ENCODE results near the gene CROCC2. TPM values are rescaled to one million over a fixed set of nuclear protein-coding genes. Genes with fewer than 3 reads are reported as not detected.

CROCC2 gene
- total RNA-seq, 4 donors from 2014 or later: 0.07 TPM; not detected in 3

DNA sequence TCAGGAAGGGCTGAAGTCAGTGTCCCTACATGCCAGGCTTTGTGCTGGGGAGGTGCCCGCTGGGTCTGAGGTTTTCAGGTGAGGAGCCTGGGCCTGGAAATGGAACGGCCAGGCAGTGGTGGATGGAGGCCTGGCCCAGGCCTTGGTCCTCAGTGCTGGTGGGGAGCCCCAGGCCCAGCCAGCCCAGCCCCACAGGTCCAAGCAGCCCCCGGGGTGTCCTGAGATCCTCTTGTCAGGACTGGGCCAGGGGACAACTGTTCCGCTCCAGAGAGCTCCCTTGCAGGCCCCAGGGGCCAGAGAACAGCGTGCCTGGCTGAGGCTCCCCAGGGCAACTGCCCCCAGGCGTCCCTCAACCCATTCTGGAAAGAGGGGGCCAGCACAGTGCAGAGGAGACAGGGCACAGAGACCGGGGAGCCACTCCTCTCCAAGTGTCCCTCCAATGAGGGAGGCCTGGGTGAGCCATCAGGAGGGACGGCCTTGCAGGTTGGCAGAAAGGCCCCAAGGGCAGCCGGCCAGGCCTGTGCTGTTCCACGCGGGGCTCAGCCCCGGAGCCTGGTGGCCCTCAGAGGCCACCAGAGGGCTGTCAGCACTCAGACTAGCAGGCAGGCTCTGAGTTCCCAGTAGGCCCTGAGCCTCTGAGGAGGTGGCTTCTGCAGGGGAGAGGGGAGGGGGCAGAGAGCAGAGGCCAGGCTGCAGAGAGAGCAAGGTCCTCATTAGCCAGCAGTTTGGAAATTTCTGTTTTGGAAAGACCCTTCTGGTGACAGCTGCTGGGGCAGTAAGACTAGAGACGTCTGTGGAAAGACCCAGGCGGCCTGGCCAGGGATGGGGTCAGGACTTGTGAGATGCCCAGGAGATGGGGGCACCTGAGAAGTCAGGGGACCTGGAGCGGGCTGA is 62.8 kb downstream of the CROCC2 start:
- H3K9me3 ChIP-seq: no peaks in the 10 kb centered on the region
- ATAC-seq: no peak
- H3K36me3 ChIP-seq: no peaks in the 10 kb centered on the region
- in situ Hi-C loops (cut with MboI; ENCODE audit: low sequenced_read_pairs in 4 of 4): no loop called here
- H3K27ac ChIP-seq: no peak overlapping the region
- TF ChIP-seq POLR2A (IDR thresholded peaks at IDR 0.05) (no peak), CTCF (IDR thresholded peaks at IDR 0.05 in 4 of 5, conservative IDR thresholded peaks at IDR 0.05 in 1 of 5) (no peak)
- intact Hi-C loops (cut with DNase I; ENCODE audit: low total_unique reads): no loop called here
- H3K4me1 ChIP-seq: no peaks in the 10 kb centered on the region
- peaks cover 0 to 3% (median 0%) of the 10 kb centered on the region in 3 donors for H3K27me3 ChIP-seq
- H3K4me3 ChIP-seq: no peak overlapping the region
- DNase-seq: no peak

- ATAC-seq: no peak
- DNase-seq: no peak
- Histone ChIP-seq H3K4me1 (no peaks in the 10 kb centered on the region), H3K9me3 (no peaks in the 10 kb centered on the region), H3K27me3 (peaks cover 0 to 4% (median 4%) of the 10 kb centered on the region in 3 donors), H3K36me3 (no peaks in the 10 kb centered on the region), H3K27ac (no peak overlapping the region), H3K4me3 (no peak overlapping the region)
- intact Hi-C loops (cut with DNase I; ENCODE audit: low total_unique reads) (no loop called here), in situ Hi-C loops (cut with MboI; ENCODE audit: low sequenced_read_pairs in 4 of 4) (no loop called here)
- TF ChIP-seq POLR2A (IDR thresholded peaks at IDR 0.05) (no peak), CTCF (IDR thresholded peaks at IDR 0.05 in 4 of 5, conservative IDR thresholded peaks at IDR 0.05 in 1 of 5) (no peak)
Observed at GRCh38 chr2:240970104-240970503, 64.0 kb downstream of the CROCC2 start.

GRCh38 chr2:240970816-240971215 is 64.7 kb downstream of the CROCC2 start:
- Histone ChIP-seq H3K27me3 (peaks cover 0 to 7% (median 4%) of the 10 kb centered on the region in 3 donors), H3K4me3 (no peak overlapping the region), H3K4me1 (no peaks in the 10 kb centered on the region), H3K9me3 (no peaks in the 10 kb centered on the region), H3K36me3 (no peaks in the 10 kb centered on the region), H3K27ac (no peak overlapping the region)
- intact Hi-C loops (cut with DNase I; ENCODE audit: low total_unique reads) (no loop called here), in situ Hi-C loops (cut with MboI; ENCODE audit: low sequenced_read_pairs in 4 of 4) (no loop called here)
- ATAC-seq (no peak), DNase-seq (no peak)
- no peak for TF ChIP-seq CTCF (IDR thresholded peaks at IDR 0.05 in 4 of 5, conservative IDR thresholded peaks at IDR 0.05 in 1 of 5)
- TF ChIP-seq POLR2A (IDR thresholded peaks at IDR 0.05): no peak

DNA sequence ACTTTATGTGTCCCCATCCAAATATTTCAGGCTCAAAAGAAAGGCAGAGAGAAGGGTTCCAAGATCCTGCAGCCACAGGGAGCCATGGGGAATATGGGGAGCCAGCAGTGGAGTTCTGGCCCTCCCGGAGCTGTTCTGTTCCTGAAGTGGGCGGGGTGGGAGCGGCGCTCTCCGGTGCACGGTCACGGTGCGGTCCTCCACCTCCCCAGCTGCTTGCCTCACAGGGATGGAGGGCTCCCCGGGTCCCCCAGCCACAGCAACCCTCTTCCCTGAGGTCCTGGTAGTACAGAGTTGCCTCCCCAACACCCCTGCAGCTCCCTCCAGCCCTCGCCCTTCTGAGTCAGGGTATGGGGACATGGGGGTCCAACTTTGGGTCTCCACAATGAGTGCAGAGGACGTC is 66.1 kb downstream of the CROCC2 start:
- H3K4me3 ChIP-seq: no peak overlapping the region

More for the DNA sequence above, 66.1 kb downstream of the CROCC2 start:
- ATAC-seq: no peak
- peaks cover 0 to 7% (median 4%) of the 10 kb centered on the region in 3 donors for H3K27me3 ChIP-seq
- in situ Hi-C loops (cut with MboI; ENCODE audit: low sequenced_read_pairs in 4 of 4): no loop called here
- no peaks in the 10 kb centered on the region for H3K36me3 ChIP-seq
- intact Hi-C loops (cut with DNase I; ENCODE audit: low total_unique reads): no loop called here
- H3K9me3 ChIP-seq: no peaks in the 10 kb centered on the region
- H3K27ac ChIP-seq: no peak overlapping the region
- no peak for TF ChIP-seq POLR2A (IDR thresholded peaks at IDR 0.05)
- TF ChIP-seq CTCF (IDR thresholded peaks at IDR 0.05 in 4 of 5, conservative IDR thresholded peaks at IDR 0.05 in 1 of 5): no peak
- no peak for DNase-seq
- H3K4me1 ChIP-seq: no peaks in the 10 kb centered on the region
